Ectodermal cell (in vitro differentiated cells): ENCODE data around the gene EML4.

Experiments
- H3K27ac ChIP-seq: 2 replicates; pipeline ENCODE4 v1.7.0; 2013; ENCODE audit warnings: mild to moderate bottlenecking, low read depth, low read length; ENCODE audit not compliant: insufficient read depth, poor library complexity, severe bottlenecking
- H3K27me3 ChIP-seq: 2 replicates; pipeline ENCODE4 v1.7.0; 2013; ENCODE audit warnings: mild to moderate bottlenecking, low read length; ENCODE audit not compliant: insufficient read depth, control insufficient read depth, poor library complexity, severe bottlenecking
- H3K36me3 ChIP-seq: one replicate; pipeline ENCODE4 v1.7.0; 2013; ENCODE audit warnings: low read length; ENCODE audit not compliant: control insufficient read depth, insufficient read depth
- H3K4me1 ChIP-seq: one replicate; pipeline ENCODE4 v1.7.0; 2013; ENCODE audit warnings: low read length; ENCODE audit not compliant: control insufficient read depth, insufficient read depth
- H3K4me3 ChIP-seq: 2 replicates; pipeline ENCODE4 v1.7.0; 2013; ENCODE audit warnings: low read depth, low read length, control low read depth; ENCODE audit not compliant: insufficient read depth
- H3K9me3 ChIP-seq: 2 replicates; pipeline ENCODE4 v1.7.0; 2013; ENCODE audit warnings: mild to moderate bottlenecking, low read length, moderate library complexity; ENCODE audit not compliant: control insufficient read depth
- WGBS, 2 experiments: methylation state at CpG; one replicate each; pipeline ENCODE4 v1.1.7; 2013; ENCODE audit warnings: missing lambda C conversion rate in 2 of 2; 5-methylcytosine and 5-hydroxymethylcytosine counted together

The EML4 gene

GRCh38 chr2:42186945-42187632, 17.9 kb downstream of the EML4 start:
- no peaks in the 10 kb centered on the region for H3K9me3 ChIP-seq
- H3K4me3 ChIP-seq: no peak overlapping the region
- H3K27ac ChIP-seq: no peak overlapping the region
- H3K4me1 ChIP-seq: no peaks in the 10 kb centered on the region
- WGBS, 2 experiments: 95 to 96% methylated on average over 7 to 8 of the region's 8 CpGs
- H3K36me3 ChIP-seq: no peaks in the 10 kb centered on the region
- no peaks in the 10 kb centered on the region for H3K27me3 ChIP-seq

- H3K9me3 ChIP-seq: no peaks in the 10 kb centered on the region
- H3K36me3 ChIP-seq: no peaks in the 10 kb centered on the region
- H3K27ac ChIP-seq: no peak overlapping the region
- WGBS, 2 experiments: 87 to 96% methylated on average over 3 of the region's 3 CpGs
- no peak overlapping the region for H3K4me3 ChIP-seq
- no peaks in the 10 kb centered on the region for H3K27me3 ChIP-seq
- no peaks in the 10 kb centered on the region for H3K4me1 ChIP-seq
These were observed 18.7 kb downstream of the EML4 start for GRCh38 chr2:42187886-42188285.

- Histone ChIP-seq H3K4me3 (no peak overlapping the region), H3K27ac (no peak overlapping the region), H3K9me3 (no peaks in the 10 kb centered on the region), H3K36me3 (no peaks in the 10 kb centered on the region), H3K4me1 (no peaks in the 10 kb centered on the region), H3K27me3 (no peaks in the 10 kb centered on the region)
- 94 to 96% methylated on average over 2 of the region's 2 CpGs for WGBS, 2 experiments
These were observed 20.0 kb downstream of the EML4 start for GRCh38 chr2:42189235-42189566.

- H3K27ac ChIP-seq: no peak overlapping the region
- 94 to 96% methylated on average over 2 of the region's 2 CpGs for WGBS, 2 experiments
These were observed 21.0 kb downstream of the EML4 start for GRCh38 chr2:42190191-42190590.

GRCh38 chr2:42191285-42192009, 22.3 kb downstream of the EML4 start:
- no peak overlapping the region for H3K4me3 ChIP-seq
- H3K27ac ChIP-seq: no peak overlapping the region
- peaks cover 3% of the 10 kb centered on the region for H3K4me1 ChIP-seq
- H3K9me3 ChIP-seq: no peaks in the 10 kb centered on the region
- H3K36me3 ChIP-seq: no peaks in the 10 kb centered on the region
- 90 to 91% methylated on average over 10 of the region's 10 CpGs for WGBS, 2 experiments
- no peaks in the 10 kb centered on the region for H3K27me3 ChIP-seq

More at GRCh38 chr2:42190191-42190590, 21.0 kb downstream of the EML4 start:
- Histone ChIP-seq H3K36me3 (no peaks in the 10 kb centered on the region), H3K9me3 (no peaks in the 10 kb centered on the region), H3K27me3 (no peaks in the 10 kb centered on the region), H3K4me3 (no peak overlapping the region), H3K4me1 (no peaks in the 10 kb centered on the region)

GRCh38 chr2:42192010-42192373, 22.8 kb downstream of the EML4 start:
- whole genome bisulfite sequencing, 2 experiments: 93 to 96% methylated on average over 5 of the region's 5 CpGs
- Histone ChIP-seq H3K27ac (no peak overlapping the region), H3K4me1 (peaks cover 3% of the 10 kb centered on the region), H3K4me3 (no peak overlapping the region), H3K36me3 (no peaks in the 10 kb centered on the region), H3K9me3 (no peaks in the 10 kb centered on the region), H3K27me3 (no peaks in the 10 kb centered on the region)

GRCh38 chr2:42192652-42193566, 23.8 kb downstream of the EML4 start:
- H3K4me1 ChIP-seq: peaks cover 3% of the 10 kb centered on the region
- whole genome bisulfite sequencing, 2 experiments: 88 to 92% methylated on average over 3 of the region's 3 CpGs

GRCh38 chr2:42193722-42194187, 24.6 kb downstream of the EML4 start:
- H3K9me3 ChIP-seq: no peaks in the 10 kb centered on the region
- no peaks in the 10 kb centered on the region for H3K36me3 ChIP-seq
- no peak overlapping the region for H3K27ac ChIP-seq
- H3K4me3 ChIP-seq: no peak overlapping the region
- H3K4me1 ChIP-seq: peaks cover 3% of the 10 kb centered on the region
- H3K27me3 ChIP-seq: no peaks in the 10 kb centered on the region

More at GRCh38 chr2:42192652-42193566, 23.8 kb downstream of the EML4 start:
- H3K27ac ChIP-seq: no peak overlapping the region
- H3K36me3 ChIP-seq: no peaks in the 10 kb centered on the region
- no peaks in the 10 kb centered on the region for H3K9me3 ChIP-seq
- H3K27me3 ChIP-seq: no peaks in the 10 kb centered on the region
- H3K4me3 ChIP-seq: no peak overlapping the region

GRCh38 chr2:42194428-42194827, 25.3 kb downstream of the EML4 start:
- H3K4me1 ChIP-seq: peaks cover 3% of the 10 kb centered on the region
- H3K36me3 ChIP-seq: no peaks in the 10 kb centered on the region
- no peaks in the 10 kb centered on the region for H3K27me3 ChIP-seq
- no peak overlapping the region for H3K27ac ChIP-seq
- H3K4me3 ChIP-seq: no peak overlapping the region
- 95% methylated on average over 4 of the region's 4 CpGs for WGBS, 2 experiments
- no peaks in the 10 kb centered on the region for H3K9me3 ChIP-seq

- H3K36me3 ChIP-seq: no peaks in the 10 kb centered on the region
- no peaks in the 10 kb centered on the region for H3K27me3 ChIP-seq
- H3K27ac ChIP-seq: no peak overlapping the region
- H3K4me1 ChIP-seq: peaks cover 3% of the 10 kb centered on the region
- H3K9me3 ChIP-seq: no peaks in the 10 kb centered on the region
- H3K4me3 ChIP-seq: no peak overlapping the region
These were observed 26.4 kb downstream of the EML4 start for GRCh38 chr2:42195559-42195958.
